GM23338 (cell line): Measurements from ENCODE around the gene TMEM212. TPM values are rescaled to one million over a fixed set of nuclear protein-coding genes. Genes with fewer than 3 reads are reported as not detected.

Experiments used
- ATAC-seq: fragments of 200-7000 bp; cut with Tn5 transposase; 3 replicates; pipeline ENCODE4 v1.9.1; 2020
- DNase-seq: peaks from one replicate; pipeline ENCODE4 v3.0.0-alpha.2; 2015; ENCODE audit warnings: low spot score
- H2AFZ ChIP-seq: fragments of 200-600 bp; sonication (generic); 2 replicates; pipeline ENCODE4 v1.8.0; 2016; ENCODE audit warnings: antibody characterized with exemption, mild to moderate bottlenecking, moderate library complexity
- H3F3A ChIP-seq: fragments of 200-600 bp; sonication (generic); replicated peaks from 2 replicates; pipeline ENCODE4 v1.8.0; 2017; ENCODE audit warnings: antibody characterized with exemption, mixed run types, low read depth
- H3K27ac ChIP-seq: fragments of 200-600 bp; sonication (generic); 2 replicates; pipeline ENCODE4 v1.6.1; 2016; ENCODE audit warnings: low read depth
- H3K27me3 ChIP-seq: fragments of 200-600 bp; sonication (generic); 2 replicates; pipeline ENCODE4 v1.8.0; 2016; ENCODE audit warnings: mild to moderate bottlenecking, mixed run types, moderate library complexity; ENCODE audit not compliant: insufficient read depth
- H3K36me3 ChIP-seq: fragments of 200-600 bp; sonication (generic); 2 replicates; pipeline ENCODE4 v1.8.0; 2016; ENCODE audit warnings: mild to moderate bottlenecking; ENCODE audit not compliant: insufficient read depth
- H3K4me1 ChIP-seq: fragments of 200-600 bp; sonication (generic); 2 replicates; pipeline ENCODE4 v1.8.0; 2016; ENCODE audit warnings: mild to moderate bottlenecking, moderate library complexity; ENCODE audit not compliant: insufficient read depth
- H3K4me2 ChIP-seq: fragments of 200-600 bp; sonication (generic); 2 replicates; pipeline ENCODE4 v1.7.1; 2017; ENCODE audit warnings: mixed run types
- H3K4me3 ChIP-seq: fragments of 200-600 bp; sonication (generic); 2 replicates; pipeline ENCODE4 v1.6.1; 2016; ENCODE audit warnings: mixed run types
- H3K79me2 ChIP-seq: fragments of 200-600 bp; sonication (generic); replicated peaks from 2 replicates; pipeline ENCODE4 v1.8.0; 2017; ENCODE audit warnings: mild to moderate bottlenecking; ENCODE audit not compliant: insufficient read depth
- H3K9me2 ChIP-seq: fragments of 200-600 bp; sonication (generic); 2 replicates; pipeline ENCODE4 v1.8.0; 2017; ENCODE audit not compliant: insufficient read depth
- H4K20me1 ChIP-seq: fragments of 200-600 bp; sonication (generic); replicated peaks from 2 replicates; pipeline ENCODE4 v1.8.0; 2017; ENCODE audit warnings: mild to moderate bottlenecking; ENCODE audit not compliant: insufficient read depth
- H3K27ac Mint-ChIP-seq: 2 replicates; pipeline ENCODE4 v1.8.0; 2020; ENCODE audit warnings: inconsistent platforms, mild to moderate bottlenecking, moderate library complexity, mixed read lengths
- H3K27me3 Mint-ChIP-seq: 3 replicates; pipeline ENCODE4 v1.8.0; 2022; ENCODE audit warnings: low read depth, mild to moderate bottlenecking, moderate library complexity, mixed read lengths, inconsistent platforms; ENCODE audit not compliant: insufficient read depth, poor library complexity
- H3K36me3 Mint-ChIP-seq: 3 replicates; pipeline ENCODE4 v1.8.0; 2021; ENCODE audit warnings: low read depth, mild to moderate bottlenecking, inconsistent platforms, moderate library complexity, mixed read lengths
- H3K4me1 Mint-ChIP-seq: 3 replicates; pipeline ENCODE4 v1.8.0; 2020; ENCODE audit warnings: mild to moderate bottlenecking, inconsistent platforms, mixed read lengths
- H3K4me3 Mint-ChIP-seq: 3 replicates; pipeline ENCODE4 v1.8.0; 2021; ENCODE audit warnings: moderate library complexity, mild to moderate bottlenecking, inconsistent platforms, mixed read lengths
- H3K9me3 Mint-ChIP-seq: 3 replicates; pipeline ENCODE4 v1.8.0; 2020; ENCODE audit warnings: moderate library complexity, mild to moderate bottlenecking, inconsistent platforms, mixed read lengths
- EZH2phosphoT487 ChIP-seq: fragments of 200-600 bp; sonication (generic); IDR thresholded peaks from one replicate; pipeline ENCODE4 v1.8.1; 2018; ENCODE audit warnings: antibody characterized with exemption; ENCODE audit not compliant: unreplicated experiment
- POLR2AphosphoS5 ChIP-seq: IDR thresholded peaks from 2 replicates; pipeline ENCODE4 v1.6.1; 2016; ENCODE audit warnings: antibody characterized with exemption, low read depth
- STAT1 ChIP-seq: IDR thresholded peaks from one replicate; pipeline ENCODE4 v1.6.1; 2016; ENCODE audit warnings: antibody characterized with exemption; ENCODE audit not compliant: unreplicated experiment
- ZNF331 ChIP-seq: fragments of 250-450 bp; sonication (Bioruptor Pico); IDR thresholded peaks from 2 replicates; pipeline ENCODE4 v1.5.0; 2020; ENCODE audit warnings: low read depth, mild to moderate bottlenecking, moderate library complexity
- polyA plus RNA-seq: library from polyadenylated mRNA; unstranded; fragments of >200 nt; fragmentation: Nextera tagmentation; extraction: Ambion mirVana; gene quantifications from 2 replicates; pipeline ENCODE4 v1.2.1, GENCODE V29; 2016
- total RNA-seq: library from RNA; depleted of rRNA; stranded (reverse); fragments of >200 nt; shearing (Covaris generic); gene quantifications from 2 replicates; pipeline ENCODE4 v1.2.3, GENCODE V29; 2014
- TF ChIP-seq, protein P1 (sequence below): fragments of 250-450 bp; sonication (Bioruptor Pico); IDR thresholded peaks from 2 replicates; pipeline ENCODE4 v1.5.0; 2020; ENCODE audit warnings: mild to moderate bottlenecking, moderate library complexity
- TF ChIP-seq, protein P2 (sequence below), 2 experiments: fragments of 200-600 bp in 1 of 2; sonication (generic) in 1 of 2; conservative IDR thresholded peaks; 2 replicates each; pipeline versions ENCODE4 v1.5.1 to v1.6.1; 2016 to 2017; ENCODE audit warnings: antibody characterized with exemption in 2 of 2, low read depth in 2 of 2, mild to moderate bottlenecking in 2 of 2, moderate library complexity in 1 of 2

The TMEM212 gene
- total and polyA plus RNA-seq, 2 experiments from 2014 or later = not detected

DNA sequence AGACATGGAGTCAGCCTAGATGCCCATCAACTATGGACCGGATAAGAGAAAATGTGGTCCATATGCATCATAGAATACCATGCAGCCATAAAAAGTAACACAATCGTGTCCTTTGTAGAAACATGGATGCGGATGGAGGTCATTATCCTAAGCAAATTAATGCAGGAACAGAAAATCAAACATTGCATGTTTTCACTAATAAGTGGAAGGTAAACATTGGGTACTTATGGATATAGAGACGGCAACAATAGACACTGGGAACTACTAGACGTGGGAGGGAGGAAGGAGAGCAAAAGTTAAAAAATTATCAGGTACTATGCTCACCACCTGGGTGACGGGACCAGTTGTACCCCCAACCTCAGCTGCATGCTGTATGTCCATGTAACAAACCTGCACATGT lies 35.3 kb upstream of the TMEM212 start (continued):
- TF ChIP-seq, protein P1, sequence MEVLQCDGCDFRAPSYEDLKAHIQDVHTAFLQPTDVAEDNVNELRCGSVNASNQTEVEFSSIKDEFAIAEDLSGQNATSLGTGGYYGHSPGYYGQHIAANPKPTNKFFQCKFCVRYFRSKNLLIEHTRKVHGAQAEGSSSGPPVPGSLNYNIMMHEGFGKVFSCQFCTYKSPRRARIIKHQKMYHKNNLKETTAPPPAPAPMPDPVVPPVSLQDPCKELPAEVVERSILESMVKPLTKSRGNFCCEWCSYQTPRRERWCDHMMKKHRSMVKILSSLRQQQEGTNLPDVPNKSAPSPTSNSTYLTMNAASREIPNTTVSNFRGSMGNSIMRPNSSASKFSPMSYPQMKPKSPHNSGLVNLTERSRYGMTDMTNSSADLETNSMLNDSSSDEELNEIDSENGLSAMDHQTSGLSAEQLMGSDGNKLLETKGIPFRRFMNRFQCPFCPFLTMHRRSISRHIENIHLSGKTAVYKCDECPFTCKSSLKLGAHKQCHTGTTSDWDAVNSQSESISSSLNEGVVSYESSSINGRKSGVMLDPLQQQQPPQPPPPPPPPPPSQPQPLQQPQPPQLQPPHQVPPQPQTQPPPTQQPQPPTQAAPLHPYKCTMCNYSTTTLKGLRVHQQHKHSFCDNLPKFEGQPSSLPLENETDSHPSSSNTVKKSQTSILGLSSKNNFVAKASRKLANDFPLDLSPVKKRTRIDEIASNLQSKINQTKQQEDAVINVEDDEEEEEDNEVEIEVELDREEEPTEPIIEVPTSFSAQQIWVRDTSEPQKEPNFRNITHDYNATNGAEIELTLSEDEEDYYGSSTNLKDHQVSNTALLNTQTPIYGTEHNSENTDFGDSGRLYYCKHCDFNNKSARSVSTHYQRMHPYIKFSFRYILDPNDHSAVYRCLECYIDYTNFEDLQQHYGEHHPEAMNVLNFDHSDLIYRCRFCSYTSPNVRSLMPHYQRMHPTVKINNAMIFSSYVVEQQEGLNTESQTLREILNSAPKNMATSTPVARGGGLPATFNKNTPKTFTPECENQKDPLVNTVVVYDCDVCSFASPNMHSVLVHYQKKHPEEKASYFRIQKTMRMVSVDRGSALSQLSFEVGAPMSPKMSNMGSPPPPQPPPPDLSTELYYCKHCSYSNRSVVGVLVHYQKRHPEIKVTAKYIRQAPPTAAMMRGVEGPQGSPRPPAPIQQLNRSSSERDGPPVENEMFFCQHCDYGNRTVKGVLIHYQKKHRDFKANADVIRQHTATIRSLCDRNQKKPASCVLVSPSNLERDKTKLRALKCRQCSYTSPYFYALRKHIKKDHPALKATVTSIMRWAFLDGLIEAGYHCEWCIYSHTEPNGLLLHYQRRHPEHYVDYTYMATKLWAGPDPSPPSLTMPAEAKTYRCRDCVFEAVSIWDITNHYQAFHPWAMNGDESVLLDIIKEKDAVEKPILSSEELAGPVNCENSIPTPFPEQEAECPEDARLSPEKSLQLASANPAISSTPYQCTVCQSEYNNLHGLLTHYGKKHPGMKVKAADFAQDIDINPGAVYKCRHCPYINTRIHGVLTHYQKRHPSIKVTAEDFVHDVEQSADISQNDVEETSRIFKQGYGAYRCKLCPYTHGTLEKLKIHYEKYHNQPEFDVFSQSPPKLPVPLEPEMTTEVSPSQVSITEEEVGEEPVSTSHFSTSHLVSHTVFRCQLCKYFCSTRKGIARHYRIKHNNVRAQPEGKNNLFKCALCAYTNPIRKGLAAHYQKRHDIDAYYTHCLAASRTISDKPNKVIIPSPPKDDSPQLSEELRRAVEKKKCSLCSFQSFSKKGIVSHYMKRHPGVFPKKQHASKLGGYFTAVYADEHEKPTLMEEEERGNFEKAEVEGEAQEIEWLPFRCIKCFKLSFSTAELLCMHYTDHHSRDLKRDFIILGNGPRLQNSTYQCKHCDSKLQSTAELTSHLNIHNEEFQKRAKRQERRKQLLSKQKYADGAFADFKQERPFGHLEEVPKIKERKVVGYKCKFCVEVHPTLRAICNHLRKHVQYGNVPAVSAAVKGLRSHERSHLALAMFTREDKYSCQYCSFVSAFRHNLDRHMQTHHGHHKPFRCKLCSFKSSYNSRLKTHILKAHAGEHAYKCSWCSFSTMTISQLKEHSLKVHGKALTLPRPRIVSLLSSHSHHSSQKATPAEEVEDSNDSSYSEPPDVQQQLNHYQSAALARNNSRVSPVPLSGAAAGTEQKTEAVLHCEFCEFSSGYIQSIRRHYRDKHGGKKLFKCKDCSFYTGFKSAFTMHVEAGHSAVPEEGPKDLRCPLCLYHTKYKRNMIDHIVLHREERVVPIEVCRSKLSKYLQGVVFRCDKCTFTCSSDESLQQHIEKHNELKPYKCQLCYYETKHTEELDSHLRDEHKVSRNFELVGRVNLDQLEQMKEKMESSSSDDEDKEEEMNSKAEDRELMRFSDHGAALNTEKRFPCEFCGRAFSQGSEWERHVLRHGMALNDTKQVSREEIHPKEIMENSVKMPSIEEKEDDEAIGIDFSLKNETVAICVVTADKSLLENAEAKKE (CRISPR knock-in tag) = no peak

DNA sequence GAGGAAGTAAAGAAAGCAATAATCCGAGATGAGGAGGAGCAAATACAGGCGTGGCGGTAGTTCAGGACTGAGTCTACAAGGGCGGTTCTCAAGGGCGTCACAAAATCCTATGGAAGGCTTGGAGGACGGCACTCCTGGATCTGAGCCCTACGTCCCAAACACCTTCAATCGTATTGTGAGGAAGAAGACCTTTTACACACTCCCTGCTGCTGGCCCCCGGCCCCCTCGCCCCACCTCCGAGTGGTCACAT lies 33.6 kb upstream of the TMEM212 start:
- Mint-ChIP-seq H3K27me3 (peaks cover 21% of the 10 kb centered on the region), H3K4me1 (peaks cover 4% of the 10 kb centered on the region; the same call in 2 of the 3 replicates), H3K36me3 (no peaks in the 10 kb centered on the region), H3K27ac (no peak overlapping the region), H3K4me3 (peak overlapping the region; percentile 72), H3K9me3 (no peaks in the 10 kb centered on the region)
- Histone ChIP-seq H3K9me2 (no peaks in the 10 kb centered on the region), H2AFZ (peak overlapping the region; percentile 100), H3K4me1 (no peaks in the 10 kb centered on the region), H3K79me2 (no peaks in the 10 kb centered on the region), H4K20me1 (no peaks in the 10 kb centered on the region), H3F3A (no peaks in the 10 kb centered on the region; the same call in 1 of the 2 replicates), H3K36me3 (no peaks in the 10 kb centered on the region), H3K27me3 (peaks cover 42% of the 10 kb centered on the region), H3K4me3 (peak overlapping the region; percentile 89), H3K27ac (no peak overlapping the region), H3K4me2 (peak overlapping the region; percentile 98)
- DNase-seq = peak; percentile 48
- ATAC-seq = peak; percentile 53
- TF ChIP-seq ZNF331 (CRISPR knock-in tag) (no peak), EZH2phosphoT487 (no peak), POLR2AphosphoS5 (no peak), STAT1 (no peak)
- TF ChIP-seq, protein P2, sequence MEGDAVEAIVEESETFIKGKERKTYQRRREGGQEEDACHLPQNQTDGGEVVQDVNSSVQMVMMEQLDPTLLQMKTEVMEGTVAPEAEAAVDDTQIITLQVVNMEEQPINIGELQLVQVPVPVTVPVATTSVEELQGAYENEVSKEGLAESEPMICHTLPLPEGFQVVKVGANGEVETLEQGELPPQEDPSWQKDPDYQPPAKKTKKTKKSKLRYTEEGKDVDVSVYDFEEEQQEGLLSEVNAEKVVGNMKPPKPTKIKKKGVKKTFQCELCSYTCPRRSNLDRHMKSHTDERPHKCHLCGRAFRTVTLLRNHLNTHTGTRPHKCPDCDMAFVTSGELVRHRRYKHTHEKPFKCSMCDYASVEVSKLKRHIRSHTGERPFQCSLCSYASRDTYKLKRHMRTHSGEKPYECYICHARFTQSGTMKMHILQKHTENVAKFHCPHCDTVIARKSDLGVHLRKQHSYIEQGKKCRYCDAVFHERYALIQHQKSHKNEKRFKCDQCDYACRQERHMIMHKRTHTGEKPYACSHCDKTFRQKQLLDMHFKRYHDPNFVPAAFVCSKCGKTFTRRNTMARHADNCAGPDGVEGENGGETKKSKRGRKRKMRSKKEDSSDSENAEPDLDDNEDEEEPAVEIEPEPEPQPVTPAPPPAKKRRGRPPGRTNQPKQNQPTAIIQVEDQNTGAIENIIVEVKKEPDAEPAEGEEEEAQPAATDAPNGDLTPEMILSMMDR (conservative IDR thresholded peaks at IDR 0.05; ENCODE audit: low read depth in 2 of 2) = no peak
- TF ChIP-seq, protein P1 (CRISPR knock-in tag) = no peak
